H9 (cell line): ENCODE data around the gene DUSP14. TPM values are rescaled to one million over a fixed set of nuclear protein-coding genes. Genes with fewer than 3 reads are reported as not detected.
A peak's percentile ranks its signal among the peaks of the same experiment; 100 is the strongest.

Source experiments
- DNase-seq: peaks from one replicate; pipeline ENCODE4 v3.0.0-alpha.2; 2017
- H2AFZ ChIP-seq: one replicate; pipeline ENCODE4 v1.6.1; 2013; ENCODE audit warnings: mild to moderate bottlenecking, low read length, control low read depth, moderate library complexity
- H2AK5ac ChIP-seq: 2 replicates; pipeline ENCODE4 v1.6.1; 2013; ENCODE audit warnings: low read length, control low read depth, mixed read lengths; ENCODE audit not compliant: insufficient read length
- H2BK120ac ChIP-seq: one replicate; pipeline ENCODE4 v1.6.1; 2013; ENCODE audit warnings: low read depth, mild to moderate bottlenecking, low read length, control low read depth, inconsistent platforms; ENCODE audit not compliant: poor library complexity, severe bottlenecking
- H2BK12ac ChIP-seq: 2 replicates; pipeline ENCODE4 v1.6.1; 2013; ENCODE audit warnings: low read length, control low read depth, mixed read lengths, low read depth; ENCODE audit not compliant: insufficient read length
- H2BK15ac ChIP-seq: 2 replicates; pipeline ENCODE4 v1.6.1; 2013; ENCODE audit warnings: low read depth, low read length, control low read depth
- H2BK20ac ChIP-seq: one replicate; pipeline ENCODE4 v1.6.1; 2013; ENCODE audit warnings: low read depth, mild to moderate bottlenecking, low read length, control low read depth, inconsistent platforms; ENCODE audit not compliant: poor library complexity, severe bottlenecking
- H2BK5ac ChIP-seq: 2 replicates; pipeline ENCODE4 v1.6.1; 2013; ENCODE audit warnings: low read length, control low read depth, mixed read lengths; ENCODE audit not compliant: insufficient read length
- H3K14ac ChIP-seq: 2 replicates; pipeline ENCODE4 v1.6.1; 2013; ENCODE audit warnings: low read length, control low read depth; ENCODE audit not compliant: insufficient read depth
- H3K18ac ChIP-seq: 2 replicates; pipeline ENCODE4 v1.6.1; 2013; ENCODE audit warnings: low read depth, mild to moderate bottlenecking, mixed read lengths, low read length, control low read depth; ENCODE audit not compliant: insufficient read length
- H3K23ac ChIP-seq: 2 replicates; pipeline ENCODE4 v1.6.1; 2013; ENCODE audit warnings: low read length, control low read depth, mixed read lengths, low read depth; ENCODE audit not compliant: insufficient read length
- H3K23me2 ChIP-seq: 2 replicates; pipeline ENCODE4 v1.6.1; 2013; ENCODE audit warnings: low read depth, mild to moderate bottlenecking, mixed read lengths, low read length, control low read depth; ENCODE audit not compliant: insufficient read length, poor library complexity, severe bottlenecking
- H3K27ac ChIP-seq: 2 replicates; pipeline ENCODE4 v1.5.1; 2013; ENCODE audit warnings: low read length, control low read depth, mixed read lengths, low read depth; ENCODE audit not compliant: insufficient read length
- H3K27me3 ChIP-seq: 2 replicates; pipeline ENCODE4 v1.6.1; 2013; ENCODE audit warnings: low read length, control low read depth, inconsistent platforms; ENCODE audit not compliant: insufficient read depth
- H3K4ac ChIP-seq: 2 replicates; pipeline ENCODE4 v1.6.1; 2013; ENCODE audit warnings: low read depth, mild to moderate bottlenecking, control low read depth, inconsistent platforms, low read length, moderate library complexity
- H3K4me1 ChIP-seq: 2 replicates; pipeline ENCODE4 v1.6.1; 2013; ENCODE audit warnings: low read length, control low read depth, inconsistent platforms; ENCODE audit not compliant: insufficient read depth
- H3K4me2 ChIP-seq: 2 replicates; pipeline ENCODE4 v1.6.1; 2013; ENCODE audit warnings: low read length, control low read depth, mixed read lengths; ENCODE audit not compliant: insufficient read length, insufficient read depth
- H3K56ac ChIP-seq: 2 replicates; pipeline ENCODE4 v1.6.1; 2013; ENCODE audit warnings: low read depth, mild to moderate bottlenecking, mixed read lengths, low read length, control low read depth; ENCODE audit not compliant: insufficient read length
- H3K79me1 ChIP-seq: 2 replicates; pipeline ENCODE4 v1.6.1; 2013; ENCODE audit warnings: low read depth, mild to moderate bottlenecking, moderate library complexity, low read length, control low read depth, inconsistent platforms; ENCODE audit not compliant: insufficient read depth, poor library complexity, severe bottlenecking
- H3K79me2 ChIP-seq: 2 replicates; pipeline ENCODE4 v1.6.1; 2013; ENCODE audit warnings: low read length, control low read depth, inconsistent platforms; ENCODE audit not compliant: insufficient read depth
- H3K9ac ChIP-seq: 2 replicates; pipeline ENCODE4 v1.6.1; 2013; ENCODE audit warnings: low read length, control low read depth, mixed read lengths; ENCODE audit not compliant: insufficient read length; ENCODE audit errors: extremely low read depth
- H3K9me3 ChIP-seq: one replicate; pipeline ENCODE4 v1.6.1; 2013; ENCODE audit warnings: low read depth, low read length, inconsistent platforms; ENCODE audit not compliant: control insufficient read depth
- H3T11ph ChIP-seq: one replicate; pipeline ENCODE4 v1.6.1; 2013; ENCODE audit warnings: mild to moderate bottlenecking, low read length, control low read depth, inconsistent platforms
- H4K20me1 ChIP-seq: one replicate; pipeline ENCODE4 v1.6.1; 2013; ENCODE audit not compliant: control insufficient read depth, insufficient read length, insufficient read depth
- H4K5ac ChIP-seq: 2 replicates; pipeline ENCODE4 v1.6.1; 2013; ENCODE audit warnings: low read depth, mild to moderate bottlenecking, mixed read lengths, low read length, control low read depth; ENCODE audit not compliant: insufficient read length
- H4K8ac ChIP-seq: replicated peaks from 2 replicates; pipeline ENCODE4 v1.6.1; 2013; ENCODE audit warnings: low read length, control low read depth, mixed read lengths, low read depth; ENCODE audit not compliant: insufficient read length
- H4K91ac ChIP-seq: 2 replicates; pipeline ENCODE4 v1.6.1; 2013; ENCODE audit warnings: low read depth, mild to moderate bottlenecking, moderate library complexity, mixed read lengths, low read length, control low read depth; ENCODE audit not compliant: insufficient read length
- H3K27ac Mint-ChIP-seq, 3 experiments: 2 replicates in 2 of 3; 3 replicates in 1 of 3; pipeline ENCODE4 v1.8.0; 2020 to 2021; ENCODE audit warnings: mixed read lengths in 3 of 3, mild to moderate bottlenecking in 1 of 3, moderate library complexity in 1 of 3
- H3K27me3 Mint-ChIP-seq: 2 replicates; pipeline ENCODE4 v1.8.0; 2021; ENCODE audit warnings: low read depth, mild to moderate bottlenecking, moderate library complexity, mixed read lengths
- H3K36me3 Mint-ChIP-seq, 3 experiments: 2 replicates in 2 of 3; 3 replicates in 1 of 3; pipeline ENCODE4 v1.8.0; 2020 to 2021; ENCODE audit warnings: low read depth in 3 of 3, mixed read lengths in 3 of 3; ENCODE audit not compliant: insufficient read depth in 1 of 3
- H3K4me1 Mint-ChIP-seq, 2 experiments: 2 replicates each; pipeline ENCODE4 v1.8.0; 2020; ENCODE audit warnings: mixed read lengths in 2 of 2
- H3K4me3 Mint-ChIP-seq, 2 experiments: 2 replicates in 1 of 2; 3 replicates in 1 of 2; pipeline ENCODE4 v1.8.0; 2020 to 2021; ENCODE audit warnings: mild to moderate bottlenecking in 2 of 2, mixed read lengths in 2 of 2, moderate library complexity in 1 of 2
- H3K9me3 Mint-ChIP-seq, 2 experiments: 2 replicates in 1 of 2; 3 replicates in 1 of 2; pipeline ENCODE4 v1.8.0; 2020; ENCODE audit warnings: mild to moderate bottlenecking in 2 of 2, mixed read lengths in 2 of 2, moderate library complexity in 1 of 2
- WGBS: extraction: QIAGEN DNeasy Blood & Tissue Kit; methylation state at CpG from one replicate; pipeline ENCODE4 v1.1.7; 2013; ENCODE audit warnings: missing lambda C conversion rate, low lambda C conversion rate, mixed read lengths; ENCODE audit not compliant: insufficient read length; ENCODE audit errors: extremely low coverage; 5-methylcytosine and 5-hydroxymethylcytosine counted together
- total RNA-seq: library from RNA; stranded (reverse); gene quantifications from 2 replicates; pipeline ENCODE4 v1.2.1, GENCODE V29; 2021
- TF ChIP-seq, protein P1 (sequence below): fragments of 200-600 bp; sonication (generic); conservative IDR thresholded peaks from 3 replicates; pipeline ENCODE4 v1.8.0; 2021; ENCODE audit warnings: antibody characterized with exemption, mild to moderate bottlenecking

Gene DUSP14
- total RNA-seq, 1 experiment from 2014 or later: 21.3 TPM

DNA sequence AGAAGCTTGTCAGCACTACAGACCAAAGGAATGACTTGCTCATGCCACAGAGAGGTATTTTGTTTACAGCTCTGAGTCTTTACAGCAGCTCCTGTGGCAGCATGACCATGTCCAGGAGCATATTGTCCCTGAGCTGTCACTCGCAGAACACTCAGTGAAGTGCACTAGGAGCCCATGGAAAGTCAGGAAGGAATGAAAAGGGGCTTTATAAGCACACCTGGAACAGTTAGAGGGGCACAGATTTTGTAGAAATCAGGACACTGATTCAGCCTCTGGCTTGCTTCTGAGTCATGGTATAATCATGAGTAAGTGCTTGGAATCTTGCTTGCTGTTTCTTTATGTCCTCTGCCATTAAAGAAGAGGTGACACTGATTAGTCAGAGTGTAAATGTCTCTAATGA lies 42.0 kb upstream of the DUSP14 start:
- Histone ChIP-seq H2AK5ac (no peak overlapping the region), H3K4me1 (no peaks in the 10 kb centered on the region), H2BK12ac (no peak overlapping the region), H3K4ac (no peak overlapping the region), H3K56ac (no peak overlapping the region), H3K9ac (no peak overlapping the region), H4K8ac (no peak overlapping the region), H4K5ac (no peak overlapping the region), H2BK15ac (no peak overlapping the region), H3K27me3 (no peaks in the 10 kb centered on the region), H3T11ph (no peak overlapping the region), H4K91ac (no peak overlapping the region), H4K20me1 (no peaks in the 10 kb centered on the region), H3K79me2 (no peaks in the 10 kb centered on the region), H2BK20ac (no peak overlapping the region), H3K18ac (no peak overlapping the region), H3K23me2 (no peaks in the 10 kb centered on the region), H3K14ac (no peak overlapping the region), H3K4me2 (no peak overlapping the region), H3K23ac (no peak overlapping the region), H3K27ac (no peak overlapping the region), H3K79me1 (no peaks in the 10 kb centered on the region), H2BK5ac (no peak overlapping the region), H2AFZ (no peak overlapping the region), H3K9me3 (no peaks in the 10 kb centered on the region), H2BK120ac (no peak overlapping the region)
- no peak overlapping the region for H3K4me3 Mint-ChIP-seq
- H3K27me3 Mint-ChIP-seq: no peaks in the 10 kb centered on the region
- H3K9me3 Mint-ChIP-seq: no peaks in the 10 kb centered on the region
- no peak for DNase-seq
- peak overlapping the region in 1 of 3 experiments; percentile 75; a peak in 3 of 7 replicates for H3K27ac Mint-ChIP-seq
- H3K36me3 Mint-ChIP-seq: peaks cover 2 to 46% (median 39%) of the 10 kb centered on the region in 3 experiments; a peak in 6 of 7 replicates
- WGBS: no CpG with 5 or more reads among the region's 1 CpG
- H3K4me1 Mint-ChIP-seq: peaks cover 14 to 17% of the 10 kb centered on the region in 2 experiments
- TF ChIP-seq, protein P1, sequence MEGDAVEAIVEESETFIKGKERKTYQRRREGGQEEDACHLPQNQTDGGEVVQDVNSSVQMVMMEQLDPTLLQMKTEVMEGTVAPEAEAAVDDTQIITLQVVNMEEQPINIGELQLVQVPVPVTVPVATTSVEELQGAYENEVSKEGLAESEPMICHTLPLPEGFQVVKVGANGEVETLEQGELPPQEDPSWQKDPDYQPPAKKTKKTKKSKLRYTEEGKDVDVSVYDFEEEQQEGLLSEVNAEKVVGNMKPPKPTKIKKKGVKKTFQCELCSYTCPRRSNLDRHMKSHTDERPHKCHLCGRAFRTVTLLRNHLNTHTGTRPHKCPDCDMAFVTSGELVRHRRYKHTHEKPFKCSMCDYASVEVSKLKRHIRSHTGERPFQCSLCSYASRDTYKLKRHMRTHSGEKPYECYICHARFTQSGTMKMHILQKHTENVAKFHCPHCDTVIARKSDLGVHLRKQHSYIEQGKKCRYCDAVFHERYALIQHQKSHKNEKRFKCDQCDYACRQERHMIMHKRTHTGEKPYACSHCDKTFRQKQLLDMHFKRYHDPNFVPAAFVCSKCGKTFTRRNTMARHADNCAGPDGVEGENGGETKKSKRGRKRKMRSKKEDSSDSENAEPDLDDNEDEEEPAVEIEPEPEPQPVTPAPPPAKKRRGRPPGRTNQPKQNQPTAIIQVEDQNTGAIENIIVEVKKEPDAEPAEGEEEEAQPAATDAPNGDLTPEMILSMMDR: no peak
